ENCODE measurements around the gene ABHD12.
"Not testable (repeated sequence)": the region's sequence is repeated elsewhere in the genome, so short reads cannot be mapped to it uniquely, and the experiment has no call there.

ABHD12 gene

GRCh38 chr20:25323496-25324246 lies 67.0 kb downstream of the ABHD12 start:
- no peak for DNase-seq (ENCODE audit: low read depth in 2 of 3, low spot score in 2 of 3)

GRCh38 chr20:25321991-25322390 lies 68.6 kb downstream of the ABHD12 start:
- no peak for DNase-seq (ENCODE audit: low read depth in 2 of 3, low spot score in 2 of 3)

- DNase-seq (ENCODE audit: low read depth in 2 of 3, low spot score in 2 of 3): no peak
These were observed 69.3 kb downstream of the ABHD12 start for GRCh38 chr20:25321262-25321831.

- no peak for DNase-seq (ENCODE audit: low read depth in 2 of 3, low spot score in 2 of 3)
These were observed 70.4 kb downstream of the ABHD12 start for GRCh38 chr20:25320035-25320800.

GRCh38 chr20:25319241-25320034 lies 71.2 kb downstream of the ABHD12 start:
- DNase-seq (ENCODE audit: low read depth in 2 of 3, low spot score in 2 of 3): no peak

GRCh38 chr20:25318471-25319240 lies 72.0 kb downstream of the ABHD12 start:
- no peak for DNase-seq (ENCODE audit: low read depth in 2 of 3, low spot score in 2 of 3)

- no peak for DNase-seq (ENCODE audit: low read depth in 2 of 3, low spot score in 2 of 3)
These were observed 73.1 kb downstream of the ABHD12 start for GRCh38 chr20:25317351-25318075.

- DNase-seq (ENCODE audit: low read depth in 2 of 3, low spot score in 2 of 3): no peak
These were observed 74.0 kb downstream of the ABHD12 start for GRCh38 chr20:25316506-25317190.

- no peak for DNase-seq (ENCODE audit: low read depth in 2 of 3, low spot score in 2 of 3)
These were observed 75.0 kb downstream of the ABHD12 start for GRCh38 chr20:25315418-25316210.

- DNase-seq (ENCODE audit: low read depth in 2 of 3, low spot score in 2 of 3): no peak
These were observed 75.9 kb downstream of the ABHD12 start for GRCh38 chr20:25314497-25315417.

GRCh38 chr20:25313593-25313992 lies 77.0 kb downstream of the ABHD12 start:
- no peak for DNase-seq (ENCODE audit: low read depth in 2 of 3, low spot score in 2 of 3)

- DNase-seq (ENCODE audit: low read depth in 2 of 3, low spot score in 2 of 3): not testable (repeated sequence)
These were observed 77.9 kb downstream of the ABHD12 start for GRCh38 chr20:25312716-25313115.

GRCh38 chr20:25310921-25311728 lies 79.5 kb downstream of the ABHD12 start:
- no peak for DNase-seq (ENCODE audit: low read depth in 2 of 3, low spot score in 2 of 3)

GRCh38 chr20:25310268-25310920 lies 80.2 kb downstream of the ABHD12 start:
- peak in 1 of 3 experiments; percentile 18 for DNase-seq (ENCODE audit: low read depth in 2 of 3, low spot score in 2 of 3)

GRCh38 chr20:25309395-25310267 lies 81.0 kb downstream of the ABHD12 start:
- no peak for DNase-seq (ENCODE audit: low read depth in 2 of 3, low spot score in 2 of 3)

Data from activated CD8-positive, alpha-beta memory T cell treated with anti-CD3 and anti-CD28 coated beads for 48 hours (primary cell).